ENCODE measurements around the gene ZMYM2.

Gene ZMYM2

GRCh38 chr13:19950374-19950773, 8.2 kb upstream of the ZMYM2 start:
- TF ChIP-seq, protein P1, sequence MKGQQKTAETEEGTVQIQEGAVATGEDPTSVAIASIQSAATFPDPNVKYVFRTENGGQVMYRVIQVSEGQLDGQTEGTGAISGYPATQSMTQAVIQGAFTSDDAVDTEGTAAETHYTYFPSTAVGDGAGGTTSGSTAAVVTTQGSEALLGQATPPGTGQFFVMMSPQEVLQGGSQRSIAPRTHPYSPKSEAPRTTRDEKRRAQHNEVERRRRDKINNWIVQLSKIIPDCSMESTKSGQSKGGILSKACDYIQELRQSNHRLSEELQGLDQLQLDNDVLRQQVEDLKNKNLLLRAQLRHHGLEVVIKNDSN (IDR thresholded peaks at IDR 0.05): no peak
- TF ChIP-seq FOXM1 (IDR thresholded peaks at IDR 0.05; ENCODE audit: borderline replicate concordance, low read depth) (no peak), EP300 (IDR thresholded peaks at IDR 0.05; ENCODE audit: borderline replicate concordance) (no peak), NFIC (IDR thresholded peaks at IDR 0.05) (no peak), TEAD4 (IDR thresholded peaks at IDR 0.05) (no peak), EGR1 (IDR thresholded peaks at IDR 0.05) (no peak), YY1 (IDR thresholded peaks at IDR 0.05; ENCODE audit: low read depth) (no peak), CREB1 (IDR thresholded peaks at IDR 0.05; ENCODE audit: low read depth) (no peak), RAD21 (IDR thresholded peaks at IDR 0.05; ENCODE audit: low read depth) (no peak), CEBPB (IDR thresholded peaks at IDR 0.05) (no peak), TCF12 (IDR thresholded peaks at IDR 0.05; ENCODE audit: low read depth) (no peak), TAF1 (IDR thresholded peaks at IDR 0.05; ENCODE audit: low read depth) (no peak), ZBTB7A (IDR thresholded peaks at IDR 0.05; ENCODE audit: low read depth) (no peak)
- TF ChIP-seq, protein P2, sequence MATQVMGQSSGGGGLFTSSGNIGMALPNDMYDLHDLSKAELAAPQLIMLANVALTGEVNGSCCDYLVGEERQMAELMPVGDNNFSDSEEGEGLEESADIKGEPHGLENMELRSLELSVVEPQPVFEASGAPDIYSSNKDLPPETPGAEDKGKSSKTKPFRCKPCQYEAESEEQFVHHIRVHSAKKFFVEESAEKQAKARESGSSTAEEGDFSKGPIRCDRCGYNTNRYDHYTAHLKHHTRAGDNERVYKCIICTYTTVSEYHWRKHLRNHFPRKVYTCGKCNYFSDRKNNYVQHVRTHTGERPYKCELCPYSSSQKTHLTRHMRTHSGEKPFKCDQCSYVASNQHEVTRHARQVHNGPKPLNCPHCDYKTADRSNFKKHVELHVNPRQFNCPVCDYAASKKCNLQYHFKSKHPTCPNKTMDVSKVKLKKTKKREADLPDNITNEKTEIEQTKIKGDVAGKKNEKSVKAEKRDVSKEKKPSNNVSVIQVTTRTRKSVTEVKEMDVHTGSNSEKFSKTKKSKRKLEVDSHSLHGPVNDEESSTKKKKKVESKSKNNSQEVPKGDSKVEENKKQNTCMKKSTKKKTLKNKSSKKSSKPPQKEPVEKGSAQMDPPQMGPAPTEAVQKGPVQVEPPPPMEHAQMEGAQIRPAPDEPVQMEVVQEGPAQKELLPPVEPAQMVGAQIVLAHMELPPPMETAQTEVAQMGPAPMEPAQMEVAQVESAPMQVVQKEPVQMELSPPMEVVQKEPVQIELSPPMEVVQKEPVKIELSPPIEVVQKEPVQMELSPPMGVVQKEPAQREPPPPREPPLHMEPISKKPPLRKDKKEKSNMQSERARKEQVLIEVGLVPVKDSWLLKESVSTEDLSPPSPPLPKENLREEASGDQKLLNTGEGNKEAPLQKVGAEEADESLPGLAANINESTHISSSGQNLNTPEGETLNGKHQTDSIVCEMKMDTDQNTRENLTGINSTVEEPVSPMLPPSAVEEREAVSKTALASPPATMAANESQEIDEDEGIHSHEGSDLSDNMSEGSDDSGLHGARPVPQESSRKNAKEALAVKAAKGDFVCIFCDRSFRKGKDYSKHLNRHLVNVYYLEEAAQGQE (IDR thresholded peaks at IDR 0.05; ENCODE audit: low read depth): no peak
- TF ChIP-seq, protein P3, sequence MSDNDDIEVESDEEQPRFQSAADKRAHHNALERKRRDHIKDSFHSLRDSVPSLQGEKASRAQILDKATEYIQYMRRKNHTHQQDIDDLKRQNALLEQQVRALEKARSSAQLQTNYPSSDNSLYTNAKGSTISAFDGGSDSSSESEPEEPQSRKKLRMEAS (IDR thresholded peaks at IDR 0.05): no peak

DNA sequence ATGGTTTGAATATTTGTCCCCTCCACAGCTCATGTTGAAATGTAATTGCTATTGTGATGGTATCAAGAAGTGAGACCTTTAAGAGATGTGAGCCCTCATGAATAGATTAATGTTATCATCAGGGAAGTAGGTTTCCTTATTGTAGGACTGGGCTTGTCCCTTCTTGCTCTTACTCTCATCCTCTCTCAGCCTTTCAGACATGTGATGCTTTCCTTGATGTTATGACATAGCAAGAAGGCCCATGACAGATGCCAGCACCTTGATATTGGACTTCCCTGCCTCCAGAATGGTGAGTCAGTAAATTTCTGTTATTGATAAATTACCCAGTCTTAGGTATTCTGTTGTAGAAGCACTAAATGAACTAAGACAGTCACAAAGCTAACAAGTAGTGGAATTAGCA, 5.7 kb upstream of the ZMYM2 start:
- TF ChIP-seq TCF12 (IDR thresholded peaks at IDR 0.05; ENCODE audit: low read depth): no peak
- no peak for TF ChIP-seq FOXM1 (IDR thresholded peaks at IDR 0.05; ENCODE audit: borderline replicate concordance, low read depth)
- TF ChIP-seq, protein P3 (IDR thresholded peaks at IDR 0.05): no peak
- TF ChIP-seq CEBPB (IDR thresholded peaks at IDR 0.05): no peak
- no peak for TF ChIP-seq ZBTB7A (IDR thresholded peaks at IDR 0.05; ENCODE audit: low read depth)
- TF ChIP-seq, protein P2 (IDR thresholded peaks at IDR 0.05; ENCODE audit: low read depth): no peak
- TF ChIP-seq RAD21 (IDR thresholded peaks at IDR 0.05; ENCODE audit: low read depth): no peak
- TF ChIP-seq, protein P1 (IDR thresholded peaks at IDR 0.05): no peak

- no peak for TF ChIP-seq NFIC (IDR thresholded peaks at IDR 0.05)
- no peak for TF ChIP-seq CREB1 (IDR thresholded peaks at IDR 0.05; ENCODE audit: low read depth)
- TF ChIP-seq, protein P1 (IDR thresholded peaks at IDR 0.05): no peak
- TF ChIP-seq EGR1 (IDR thresholded peaks at IDR 0.05): no peak
- TF ChIP-seq ZBTB7A (IDR thresholded peaks at IDR 0.05; ENCODE audit: low read depth): no peak
- TF ChIP-seq TCF12 (IDR thresholded peaks at IDR 0.05; ENCODE audit: low read depth): no peak
- no peak for TF ChIP-seq CEBPB (IDR thresholded peaks at IDR 0.05)
- TF ChIP-seq, protein P2 (IDR thresholded peaks at IDR 0.05; ENCODE audit: low read depth): no peak
- TF ChIP-seq TEAD4 (IDR thresholded peaks at IDR 0.05): no peak
- no peak for TF ChIP-seq YY1 (IDR thresholded peaks at IDR 0.05; ENCODE audit: low read depth)
- no peak for TF ChIP-seq FOXM1 (IDR thresholded peaks at IDR 0.05; ENCODE audit: borderline replicate concordance, low read depth)
These were observed 2.5 kb upstream of the ZMYM2 start for GRCh38 chr13:19955873-19956559.
